Measurements from ENCODE around the gene ANKLE1. TPM values are rescaled to one million over a fixed set of nuclear protein-coding genes. Genes with fewer than 3 reads are reported as not detected.
A peak's percentile ranks its signal among the peaks of the same experiment; 100 is the strongest.

The ANKLE1 gene
- total and polyA plus RNA-seq, 2 donors (not counting 3 experiments of a cell fraction or from before 2014, with no cell fraction given): 1.9 to 3.1 TPM

DNA sequence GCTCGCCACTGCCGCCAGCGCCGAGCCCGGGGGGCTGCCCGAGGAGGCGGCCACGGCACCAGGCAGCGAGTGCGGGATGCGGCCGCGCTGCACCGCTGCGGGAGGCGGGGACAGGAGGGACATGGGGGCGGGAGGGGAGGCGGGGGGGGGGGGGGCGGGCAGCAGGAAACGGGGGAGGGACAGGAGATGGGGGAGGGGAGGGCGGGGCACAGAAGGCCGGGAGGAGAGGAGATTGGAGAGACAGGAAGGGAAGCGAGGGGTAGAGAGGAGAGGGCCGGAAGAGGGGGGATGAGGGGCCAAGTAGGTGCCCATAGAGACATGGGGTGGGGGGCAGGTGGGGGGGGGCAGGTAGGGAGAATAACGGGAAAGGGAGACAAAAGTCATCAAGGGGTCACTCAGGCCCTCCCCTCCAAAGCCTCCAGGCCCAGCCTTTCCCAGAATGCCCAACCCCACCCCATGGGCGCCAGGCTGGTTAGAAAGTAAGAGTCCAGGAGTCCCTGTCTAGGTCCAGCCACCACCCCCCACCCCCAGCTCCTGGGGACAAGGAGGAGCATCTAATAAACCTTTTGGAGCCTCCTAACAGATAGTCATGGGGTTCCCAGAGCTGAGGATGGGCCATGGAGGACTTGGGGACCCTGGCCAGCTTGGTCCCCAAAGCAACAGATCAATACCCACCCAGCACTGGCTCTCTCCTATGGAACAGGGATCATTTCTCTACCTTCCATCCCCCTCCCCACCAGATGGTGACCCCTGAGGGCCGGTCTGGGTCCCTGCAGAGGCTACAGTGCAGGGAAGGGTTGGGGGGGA is 45.5 kb upstream of the ANKLE1 start:
- dilution Hi-C loops (cut with MboI; ENCODE audit: extremely low pct_ligation_motif_present, low sequenced_read_pairs): no loop called here
- Histone ChIP-seq H3K27me3 (ENCODE audit: control insufficient read depth in 2 of 2, insufficient read depth in 2 of 2, low read length in 2 of 2) (no peaks in the 10 kb centered on the region), H3K36me3 (ENCODE audit: control insufficient read depth in 2 of 2, extremely low read depth in 1 of 2, insufficient read depth in 2 of 2, low read length in 2 of 2) (peaks cover 4 to 11% of the 10 kb centered on the region in 2 experiments), H3K4me3 (replicated peaks in 1 of 3; ENCODE audit: insufficient read depth in 1 of 3, low read depth in 1 of 3, low read length in 3 of 3) (peak overlapping the region; percentile 24 to 46 (median 45)), H4K20me1 (replicated peaks; ENCODE audit: control insufficient read depth, extremely low read depth, insufficient read depth, low read length) (no peaks in the 10 kb centered on the region), H3K9me1 (replicated peaks; ENCODE audit: control insufficient read depth, extremely low read depth, insufficient read depth, low read length) (no peaks in the 10 kb centered on the region), H3K27ac (ENCODE audit: insufficient read depth, low read depth, low read length) (no peak overlapping the region), H3K4me2 (ENCODE audit: insufficient read depth, low read length) (peak overlapping the region; percentile 88), H3K9me3 (replicated peaks; ENCODE audit: control insufficient read depth, insufficient read depth, low read length) (no peaks in the 10 kb centered on the region), H3K4me1 (ENCODE audit: control insufficient read depth, extremely low read depth, insufficient read depth, low read length) (peaks cover 11% of the 10 kb centered on the region), H2AFZ (ENCODE audit: low read depth, low read length) (peak overlapping the region; percentile 31), H3K9ac (replicated peaks; ENCODE audit: extremely low read depth, insufficient read depth, low read length) (no peak overlapping the region), H3K79me2 (ENCODE audit: control insufficient read depth, insufficient read depth, low read length) (peaks cover 18% of the 10 kb centered on the region)
- peak; percentile 21 for FAIRE-seq
- TF ChIP-seq POLR2A (IDR thresholded peaks at IDR 0.05; ENCODE audit: low read depth, low read length): no peak
- TF ChIP-seq EZH2 (IDR thresholded peaks at IDR 0.05; ENCODE audit: borderline replicate concordance, low read depth, low read length, severe bottlenecking): no peak
- TF ChIP-seq, protein P1, sequence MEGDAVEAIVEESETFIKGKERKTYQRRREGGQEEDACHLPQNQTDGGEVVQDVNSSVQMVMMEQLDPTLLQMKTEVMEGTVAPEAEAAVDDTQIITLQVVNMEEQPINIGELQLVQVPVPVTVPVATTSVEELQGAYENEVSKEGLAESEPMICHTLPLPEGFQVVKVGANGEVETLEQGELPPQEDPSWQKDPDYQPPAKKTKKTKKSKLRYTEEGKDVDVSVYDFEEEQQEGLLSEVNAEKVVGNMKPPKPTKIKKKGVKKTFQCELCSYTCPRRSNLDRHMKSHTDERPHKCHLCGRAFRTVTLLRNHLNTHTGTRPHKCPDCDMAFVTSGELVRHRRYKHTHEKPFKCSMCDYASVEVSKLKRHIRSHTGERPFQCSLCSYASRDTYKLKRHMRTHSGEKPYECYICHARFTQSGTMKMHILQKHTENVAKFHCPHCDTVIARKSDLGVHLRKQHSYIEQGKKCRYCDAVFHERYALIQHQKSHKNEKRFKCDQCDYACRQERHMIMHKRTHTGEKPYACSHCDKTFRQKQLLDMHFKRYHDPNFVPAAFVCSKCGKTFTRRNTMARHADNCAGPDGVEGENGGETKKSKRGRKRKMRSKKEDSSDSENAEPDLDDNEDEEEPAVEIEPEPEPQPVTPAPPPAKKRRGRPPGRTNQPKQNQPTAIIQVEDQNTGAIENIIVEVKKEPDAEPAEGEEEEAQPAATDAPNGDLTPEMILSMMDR (IDR thresholded peaks at IDR 0.05; ENCODE audit: extremely low read depth in 1 of 2, insufficient read depth in 1 of 2, low read depth in 1 of 2, low read length in 2 of 2): no peak
- TF ChIP-seq JUN (IDR thresholded peaks at IDR 0.05; ENCODE audit: borderline replicate concordance, insufficient read depth, insufficient read length, low read depth): no peak
- no peak for TF ChIP-seq MYC (IDR thresholded peaks at IDR 0.05; ENCODE audit: low read depth, low read length)
- no peak for TF ChIP-seq POLR2AphosphoS5 (IDR thresholded peaks at IDR 0.05; ENCODE audit: insufficient read depth, low read depth, low read length)
- TF ChIP-seq, protein P2, sequence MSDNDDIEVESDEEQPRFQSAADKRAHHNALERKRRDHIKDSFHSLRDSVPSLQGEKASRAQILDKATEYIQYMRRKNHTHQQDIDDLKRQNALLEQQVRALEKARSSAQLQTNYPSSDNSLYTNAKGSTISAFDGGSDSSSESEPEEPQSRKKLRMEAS (IDR thresholded peaks at IDR 0.05; ENCODE audit: insufficient read depth, insufficient read length): no peak
- TF ChIP-seq FOS (IDR thresholded peaks at IDR 0.05; ENCODE audit: borderline replicate concordance, insufficient read depth, low read length): no peak
- TF ChIP-seq GATA2 (IDR thresholded peaks at IDR 0.05; ENCODE audit: insufficient read depth, insufficient read length, low read depth, low read length): no peak
- ChIA-PET CTCF (interaction anchor here (0.6 to 1.8 kb wide), 20 partner anchors 8 to 522 kb away, joined by 3 to 16 read pairs (median 4); partner anchors contain the start of genes BABAM1, OCEL1 and USE1), POLR2A (interaction anchor here (1.0 to 1.1 kb wide), 2 partner anchors 10 to 45 kb away, joined by 4 to 5 read pairs; partner anchors contain the start of genes ANKLE1 and OCEL1)
- DNase-seq (ENCODE audit: low read depth, low spot score): no peak
- intact Hi-C loops (cut with micrococcal nuclease): loop anchor here (1.0 to 2.0 kb wide), 2 partner anchors 31 kb away; partner anchors contain the start of gene BABAM1
- BruUV-seq (replicated peaks): no TSS peak
